ENCODE data around the gene NCAPD2.

NCAPD2 gene

GRCh38 chr12:6493497-6494257, at the start of gene NCAPD2:
Gene NCAPD2 (plus strand): TSS chr12:6494102. CDS start chr12:6495099, 997 bp downstream.
- peak; percentile 90 for DNase-seq (ENCODE audit: low spot score)

- DNase-seq (ENCODE audit: low spot score): no peak
These were observed 48.9 kb upstream of the NCAPD2 start, which contains the start of gene CD27 for GRCh38 chr12:6444704-6445688. Gene CD27 (plus strand): TSS chr12:6444955. CDS start chr12:6445096, 141 bp downstream.

GRCh38 chr12:6450091-6450868, 43.6 kb upstream of the NCAPD2 start:
- DNase-seq (ENCODE audit: low spot score): no peak

- no peak for DNase-seq (ENCODE audit: low spot score)
These were observed 43.0 kb upstream of the NCAPD2 start for GRCh38 chr12:6450869-6451347.

GRCh38 chr12:6451348-6452244, 42.3 kb upstream of the NCAPD2 start, which contains the start of gene TAPBPL:
Gene TAPBPL (plus strand): TSS chr12:6452042. CDS start chr12:6452249, 207 bp downstream.
- DNase-seq (ENCODE audit: low spot score): peak; percentile 72

GRCh38 chr12:6452245-6452943, 41.5 kb upstream of the NCAPD2 start:
- no peak for DNase-seq (ENCODE audit: low spot score)

GRCh38 chr12:6452944-6453630, 40.8 kb upstream of the NCAPD2 start:
- DNase-seq (ENCODE audit: low spot score): no peak

- DNase-seq (ENCODE audit: low spot score): no peak
These were observed 36.5 kb upstream of the NCAPD2 start for GRCh38 chr12:6457220-6457945.

GRCh38 chr12:6458281-6459003, 35.5 kb upstream of the NCAPD2 start:
- DNase-seq (ENCODE audit: low spot score): no peak

- no peak for DNase-seq (ENCODE audit: low spot score)
These were observed 34.9 kb upstream of the NCAPD2 start for GRCh38 chr12:6459004-6459337.

GRCh38 chr12:6460751-6461371, 33.0 kb upstream of the NCAPD2 start:
- no peak for DNase-seq (ENCODE audit: low spot score)

GRCh38 chr12:6461401-6462233, 32.3 kb upstream of the NCAPD2 start:
- DNase-seq (ENCODE audit: low spot score): no peak

GRCh38 chr12:6462234-6462995, 31.5 kb upstream of the NCAPD2 start:
- no peak for DNase-seq (ENCODE audit: low spot score)

- no peak for DNase-seq (ENCODE audit: low spot score)
These were observed 30.7 kb upstream of the NCAPD2 start for GRCh38 chr12:6463216-6463615.

GRCh38 chr12:6463858-6464257, 30.0 kb upstream of the NCAPD2 start:
- no peak for DNase-seq (ENCODE audit: low spot score)

GRCh38 chr12:6464531-6464930, 29.4 kb upstream of the NCAPD2 start:
- DNase-seq (ENCODE audit: low spot score): no peak
